Panc1 (cell line): ENCODE measurements around the gene MKKS. TPM values are rescaled to one million over a fixed set of nuclear protein-coding genes. Genes with fewer than 3 reads are reported as not detected.

ENCODE experiments used
- ATAC-seq: fragments of 200-7000 bp; cut with Tn5 transposase; 2 replicates; pipeline ENCODE4 v1.9.1; 2020; ENCODE audit warnings: mild to moderate bottlenecking, moderate library complexity
- BruUV-seq: library from RNA; stranded (reverse); fragments of 400-500 nt; replicated peaks from 2 replicates; lab custom pipeline; 2021; lab: Mats Ljungman, UMichigan
- CTCF ChIA-PET: fragments of 300-600 bp; sonication (Branson Sonifier 250); formaldehyde crosslinking; loops from one replicate; lab custom pipeline; 2022; ENCODE audit warnings: antibody characterized with exemption; lab: Charles Lee
- POLR2A ChIA-PET: fragments of 300-600 bp; sonication (Branson Sonifier 250); formaldehyde crosslinking; loops from one replicate; lab custom pipeline; 2022; ENCODE audit warnings: antibody characterized with exemption; lab: Charles Lee
- DNase-seq: peaks from one replicate; pipeline ENCODE4 v3.0.0-alpha.2; 2010; ENCODE audit warnings: low read depth, low spot score
- H3K27ac ChIP-seq: 2 replicates; pipeline ENCODE4 v1.5.1; 2011; ENCODE audit warnings: mild to moderate bottlenecking, low read length, inconsistent platforms
- H3K27me3 ChIP-seq: fragments of 200-500 bp; sonication (Bioruptor generic); 2 replicates; pipeline ENCODE4 v1.6.0; 2014; ENCODE audit warnings: low read length, inconsistent platforms; ENCODE audit not compliant: control insufficient read depth, insufficient read depth
- H3K36me3 ChIP-seq: fragments of 200-500 bp; sonication (Bioruptor generic); 2 replicates; pipeline ENCODE4 v1.5.1; 2014; ENCODE audit warnings: inconsistent platforms, mild to moderate bottlenecking, low read length, moderate library complexity; ENCODE audit not compliant: control insufficient read depth, insufficient read depth
- H3K4me1 ChIP-seq: 2 replicates; pipeline ENCODE4 v1.5.1; 2011; ENCODE audit warnings: inconsistent platforms, mild to moderate bottlenecking, low read length, moderate library complexity; ENCODE audit not compliant: control insufficient read depth, insufficient read depth
- H3K4me3 ChIP-seq, 2 experiments: 2 replicates each; pipeline ENCODE4 v1.5.1; 2011 to 2012; ENCODE audit warnings: low read depth in 2 of 2, low read length in 2 of 2, mild to moderate bottlenecking in 2 of 2, inconsistent platforms in 1 of 2, moderate library complexity in 1 of 2
- H3K9me3 ChIP-seq: fragments of 200-500 bp; sonication (Bioruptor generic); 2 replicates; pipeline ENCODE4 v1.5.1; 2014; ENCODE audit warnings: low read depth, mild to moderate bottlenecking, inconsistent platforms, low read length, moderate library complexity; ENCODE audit not compliant: control insufficient read depth, insufficient read depth
- POLR2AphosphoS5 ChIP-seq: IDR thresholded peaks from 2 replicates; pipeline ENCODE4 v1.6.1; 2012; ENCODE audit warnings: mild to moderate bottlenecking, low read depth, low read length, moderate library complexity
- REST ChIP-seq, 2 experiments: IDR thresholded peaks; 2 replicates each; pipeline ENCODE4 v1.6.1; 2011 to 2012; ENCODE audit warnings: low read depth in 2 of 2, control low read depth in 1 of 2, low read length in 1 of 2, mild to moderate bottlenecking in 1 of 2, moderate library complexity in 1 of 2; ENCODE audit not compliant: insufficient read depth in 1 of 2
- SIN3A ChIP-seq: IDR thresholded peaks from 2 replicates; pipeline ENCODE4 v1.6.1; 2012; ENCODE audit warnings: low read depth, mild to moderate bottlenecking, low read length, moderate library complexity, borderline replicate concordance; ENCODE audit not compliant: insufficient read depth
- TCF7L2 ChIP-seq: IDR thresholded peaks from 2 replicates; pipeline ENCODE4 v1.6.1; 2011; ENCODE audit warnings: mild to moderate bottlenecking, low read depth, low read length, inconsistent platforms
- in situ Hi-C: cut with HindIII; loops from 2 replicates; pipeline ENCODE4 v1.10.0; 2016; ENCODE audit warnings: low sequenced_read_pairs, low pct_unique_long_range_greater_than_20kb
- intact Hi-C: fragments of 100-400 bp; cut with micrococcal nuclease; formaldehyde crosslinking; loops from one replicate; pipeline ENCODE4 v1.10.0; 2022; ENCODE audit not compliant: unreplicated experiment
- total RNA-seq: library from RNA; stranded (reverse); gene quantifications from one replicate; pipeline ENCODE4 v1.2.1, GENCODE V29; 2021; ENCODE audit not compliant: unreplicated experiment
- TF ChIP-seq, protein P1 (sequence below): fragments of 450-650 bp; IDR thresholded peaks from 2 replicates; pipeline ENCODE4 v1.5.1; 2017; ENCODE audit warnings: mild to moderate bottlenecking

The MKKS gene
- total RNA-seq, 1 experiment from 2014 or later = 15.6 TPM

DNA sequence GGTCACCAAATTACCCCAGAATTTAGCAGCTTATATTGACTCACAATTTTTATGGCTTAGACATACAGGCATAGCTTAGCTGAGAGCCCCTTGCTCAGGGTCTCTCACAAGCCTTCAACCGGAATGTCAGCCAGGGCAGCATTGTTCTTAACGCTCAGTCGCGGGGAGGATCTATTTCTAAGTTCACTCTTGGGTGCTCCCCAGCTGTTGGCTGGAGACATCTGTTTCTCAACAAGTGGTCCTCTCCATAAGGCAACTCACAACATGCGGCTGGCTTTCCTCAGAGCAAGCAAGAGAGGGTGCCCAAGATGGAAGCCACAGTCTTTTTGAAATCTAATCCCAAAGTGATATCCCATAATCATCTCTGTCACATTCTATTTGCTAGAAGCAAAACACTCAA, 47.7 kb upstream of the MKKS start:
- H3K27me3 ChIP-seq = no peaks in the 10 kb centered on the region
- TF ChIP-seq, protein P1, sequence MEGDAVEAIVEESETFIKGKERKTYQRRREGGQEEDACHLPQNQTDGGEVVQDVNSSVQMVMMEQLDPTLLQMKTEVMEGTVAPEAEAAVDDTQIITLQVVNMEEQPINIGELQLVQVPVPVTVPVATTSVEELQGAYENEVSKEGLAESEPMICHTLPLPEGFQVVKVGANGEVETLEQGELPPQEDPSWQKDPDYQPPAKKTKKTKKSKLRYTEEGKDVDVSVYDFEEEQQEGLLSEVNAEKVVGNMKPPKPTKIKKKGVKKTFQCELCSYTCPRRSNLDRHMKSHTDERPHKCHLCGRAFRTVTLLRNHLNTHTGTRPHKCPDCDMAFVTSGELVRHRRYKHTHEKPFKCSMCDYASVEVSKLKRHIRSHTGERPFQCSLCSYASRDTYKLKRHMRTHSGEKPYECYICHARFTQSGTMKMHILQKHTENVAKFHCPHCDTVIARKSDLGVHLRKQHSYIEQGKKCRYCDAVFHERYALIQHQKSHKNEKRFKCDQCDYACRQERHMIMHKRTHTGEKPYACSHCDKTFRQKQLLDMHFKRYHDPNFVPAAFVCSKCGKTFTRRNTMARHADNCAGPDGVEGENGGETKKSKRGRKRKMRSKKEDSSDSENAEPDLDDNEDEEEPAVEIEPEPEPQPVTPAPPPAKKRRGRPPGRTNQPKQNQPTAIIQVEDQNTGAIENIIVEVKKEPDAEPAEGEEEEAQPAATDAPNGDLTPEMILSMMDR = no peak
- no peak for TF ChIP-seq SIN3A
- no peak for TF ChIP-seq TCF7L2
- no peak for TF ChIP-seq REST (IDR thresholded peaks at IDR 0.05; ENCODE audit: insufficient read depth in 1 of 2, low read depth in 2 of 2, low read length in 1 of 2)
- no peak for TF ChIP-seq POLR2AphosphoS5
- H3K36me3 ChIP-seq = no peaks in the 10 kb centered on the region
- in situ Hi-C loops (no loop called here), intact Hi-C loops (no loop called here)
- CTCF ChIA-PET = no interaction called here
- no TSS peak for BruUV-seq
- H3K27ac ChIP-seq = no peak overlapping the region
- no peak overlapping the region for H3K4me3 ChIP-seq
- no peak for ATAC-seq
- H3K4me1 ChIP-seq = no peaks in the 10 kb centered on the region
- no peak for DNase-seq
- no peaks in the 10 kb centered on the region for H3K9me3 ChIP-seq
- POLR2A ChIA-PET = no interaction called here

GRCh38 chr20:10478930-10479329, 44.9 kb upstream of the MKKS start:
- no peaks in the 10 kb centered on the region; the same call in 1 of the 2 replicates for H3K4me1 ChIP-seq
- ATAC-seq (no peak), DNase-seq (no peak)
- in situ Hi-C loops = no loop called here
- no peak overlapping the region for H3K27ac ChIP-seq
- TF ChIP-seq REST (IDR thresholded peaks at IDR 0.05; ENCODE audit: insufficient read depth in 1 of 2, low read depth in 2 of 2, low read length in 1 of 2) (no peak), POLR2AphosphoS5 (no peak)
- TF ChIP-seq, protein P1 = peak; percentile 42
- H3K27me3 ChIP-seq = no peaks in the 10 kb centered on the region
- H3K9me3 ChIP-seq = no peaks in the 10 kb centered on the region
- POLR2A ChIA-PET = no interaction called here
- no peak overlapping the region for H3K4me3 ChIP-seq
- no TSS peak for BruUV-seq
- CTCF ChIA-PET = no interaction called here
- no peaks in the 10 kb centered on the region for H3K36me3 ChIP-seq
- intact Hi-C loops = no loop called here
